DMS153 treated with DMSO at 0.1 percent for 48 hours (cell line): Measurements from ENCODE around the gene CHST8.

Experiments used
- DNase-seq: peaks from one replicate; lab custom pipeline; 2025; ENCODE audit not compliant: unreplicated experiment; lab: John Stamatoyannopoulos, UW

The CHST8 gene

DNA sequence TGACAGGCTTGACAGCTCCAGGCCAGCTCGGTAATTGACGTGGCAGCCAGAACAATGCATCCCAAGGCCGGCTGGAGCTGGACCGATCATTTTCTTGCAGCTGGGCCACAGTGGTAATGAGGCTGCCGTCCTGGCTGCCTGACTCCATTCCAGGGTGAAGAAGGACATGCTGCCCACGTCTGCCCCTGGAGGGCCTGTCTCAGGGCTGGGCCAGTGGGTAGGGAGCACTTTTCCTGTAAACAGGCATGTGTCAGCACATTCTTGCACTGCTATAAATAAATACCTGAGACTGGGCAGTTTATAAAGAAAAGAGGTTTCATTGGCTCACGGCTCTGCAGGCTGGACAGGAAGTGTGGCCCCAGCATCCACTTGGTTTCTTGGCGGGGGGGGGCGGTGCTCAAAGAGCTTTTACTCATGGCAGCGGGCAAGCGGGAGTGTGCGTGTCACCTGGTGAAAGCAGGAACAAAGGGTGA lies 136.8 kb downstream of the CHST8 start:
- no peak for DNase-seq

DNA sequence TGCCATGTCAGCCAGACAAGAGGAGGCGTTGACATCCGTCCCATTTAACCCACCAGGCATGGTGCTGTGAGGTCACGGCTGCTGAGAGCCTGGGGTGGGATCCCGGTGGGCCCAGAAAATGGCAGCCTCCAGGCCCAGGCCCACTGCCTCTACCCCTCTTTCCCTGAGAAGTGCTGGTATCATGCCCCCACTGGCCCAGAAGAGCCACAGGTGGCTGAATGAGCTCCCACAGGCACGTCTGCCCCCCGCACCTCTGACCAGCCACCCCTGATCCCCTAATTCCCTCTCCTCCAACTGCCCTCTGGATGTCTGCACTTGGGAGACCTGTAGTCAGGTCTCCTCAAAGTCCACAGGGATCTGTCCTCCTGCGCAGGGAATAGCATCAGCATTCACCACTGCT lies 137.6 kb downstream of the CHST8 start:
- DNase-seq = no peak

- DNase-seq = no peak
Observed at GRCh38 chr19:33763633-33764371, 142.0 kb downstream of the CHST8 start.

DNA sequence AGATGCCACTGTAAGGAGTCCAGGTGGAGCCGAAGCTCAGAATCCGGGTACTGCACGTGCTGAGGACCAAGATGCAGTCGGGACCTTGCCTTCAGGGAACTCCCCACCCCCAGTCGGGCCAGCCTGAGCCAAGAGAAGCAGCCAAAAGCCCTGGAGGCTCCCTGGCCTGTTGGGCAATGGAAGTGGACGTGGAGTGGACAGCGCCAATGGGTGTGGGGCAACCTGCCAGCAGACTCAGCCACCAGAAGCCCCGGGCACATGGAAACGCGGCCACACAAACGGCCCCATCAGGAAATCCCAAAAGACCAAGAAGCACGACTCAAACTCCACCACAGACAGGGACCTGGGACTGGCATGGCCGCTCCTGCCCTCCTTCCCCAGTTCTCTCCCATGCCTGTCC lies 144.9 kb downstream of the CHST8 start:
- DNase-seq = no peak

DNA sequence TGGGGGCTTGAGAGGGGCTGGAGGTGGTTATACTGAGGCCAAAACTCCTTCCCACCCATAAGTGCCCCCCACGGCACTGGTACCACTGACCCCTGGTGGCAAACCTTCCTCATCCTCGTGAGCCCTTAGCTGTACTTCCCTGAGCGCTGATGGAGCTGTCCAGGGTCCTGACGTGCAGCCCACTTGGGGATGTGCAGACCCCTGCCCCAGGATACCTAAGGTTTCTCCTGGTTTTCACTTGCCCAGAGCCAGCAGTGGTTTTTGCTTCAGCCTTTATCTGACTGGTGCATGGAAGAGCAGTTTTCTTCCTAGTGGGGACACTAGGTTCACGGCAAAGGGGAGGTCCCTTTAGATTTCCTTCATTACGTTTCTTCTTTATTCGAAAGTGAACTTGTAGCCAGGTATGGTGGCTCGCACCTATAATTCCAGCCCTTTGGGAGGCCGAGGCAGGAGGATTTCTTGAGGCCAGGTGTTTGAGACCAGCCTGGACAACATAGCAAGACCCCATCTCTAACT lies 146.2 kb downstream of the CHST8 start:
- DNase-seq = no peak

GRCh38 chr19:33769208-33769607 lies 147.5 kb downstream of the CHST8 start:
- DNase-seq = no peak

- DNase-seq = no peak
Observed at GRCh38 chr19:33770107-33770506, 148.4 kb downstream of the CHST8 start.

DNA sequence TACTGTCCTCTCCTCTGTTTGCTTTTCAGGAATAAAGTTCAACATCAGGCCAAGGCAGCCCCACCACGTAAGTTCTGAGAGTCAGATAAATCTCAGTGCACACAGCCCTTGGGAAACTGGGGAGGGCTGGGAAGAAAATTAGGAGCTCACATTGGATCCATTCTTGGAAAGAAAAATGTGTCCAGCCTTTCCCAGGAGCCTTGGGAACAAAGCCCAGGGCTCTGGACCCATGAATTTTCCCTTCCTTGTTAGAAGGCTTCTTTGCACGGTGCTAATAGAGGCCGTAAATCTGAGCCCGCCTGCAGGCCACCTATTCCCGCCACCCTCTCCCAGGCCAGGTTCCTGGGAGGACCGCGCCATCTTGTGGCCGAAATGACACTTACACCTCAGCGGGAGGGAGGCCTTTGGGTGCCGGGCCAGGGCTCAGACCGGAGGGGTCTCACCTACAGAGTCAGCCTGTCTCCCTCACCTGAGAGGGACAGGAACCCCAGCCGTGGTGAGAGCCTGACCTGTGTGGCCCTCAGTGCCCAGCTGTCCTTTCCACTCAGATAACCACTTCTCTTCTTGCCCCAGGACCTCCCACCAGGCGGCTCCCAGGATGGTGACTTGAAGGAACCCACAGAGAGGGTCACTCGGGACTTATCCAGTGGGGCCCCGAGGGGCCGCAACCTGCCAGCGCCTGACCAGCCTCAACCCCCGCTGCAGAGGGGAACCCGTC lies 149.8 kb downstream of the CHST8 start:
- DNase-seq = peak; percentile 63

GRCh38 chr19:33772102-33772857 lies 150.5 kb downstream of the CHST8 start:
- DNase-seq = no peak

GRCh38 chr19:33772858-33773180 lies 151.1 kb downstream of the CHST8 start:
- DNase-seq = no peak

DNA sequence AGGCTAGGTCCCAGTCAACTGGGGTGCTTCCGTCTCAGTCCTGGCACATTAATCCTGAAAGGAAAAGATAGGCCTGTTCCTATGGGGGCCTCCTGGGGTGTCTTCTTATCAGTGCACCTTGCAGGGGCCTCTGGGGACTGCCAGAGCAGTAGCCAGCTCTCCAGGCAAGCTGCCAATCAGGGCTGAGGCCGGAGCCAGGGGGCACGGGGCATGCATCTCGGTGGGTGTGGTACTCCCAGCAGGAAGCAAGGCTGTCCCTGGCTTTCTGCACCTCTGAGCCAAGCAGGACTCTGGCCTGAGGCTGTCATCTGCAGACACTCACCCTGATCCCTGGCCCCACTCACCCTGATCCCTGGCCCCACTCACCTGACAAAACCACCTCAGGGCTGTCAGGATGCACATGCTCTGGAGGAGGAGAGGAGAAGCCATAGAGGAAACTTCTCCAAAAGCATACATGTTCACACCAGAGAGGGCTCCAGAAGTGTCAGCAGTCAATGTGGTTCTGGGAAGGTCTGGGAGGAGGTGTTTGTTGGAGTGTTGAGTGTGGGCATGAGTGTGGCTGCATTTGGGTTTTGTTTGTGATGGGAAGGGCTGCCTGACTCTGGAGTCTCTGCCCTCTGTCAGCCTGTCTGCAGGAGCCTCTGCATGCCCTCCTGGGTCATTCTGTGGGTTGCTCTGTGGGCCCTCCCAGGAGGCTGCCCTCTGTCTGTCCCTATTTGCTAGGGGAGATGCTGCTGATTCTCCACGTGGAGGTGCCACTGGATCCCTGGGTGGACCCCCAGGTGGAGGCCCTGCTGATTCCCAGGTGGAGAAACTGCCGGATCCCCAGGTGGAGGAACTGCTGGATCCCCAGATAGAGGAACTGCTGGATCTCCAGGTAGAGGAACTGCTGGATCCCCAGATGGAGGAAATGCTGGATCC lies 152.2 kb downstream of the CHST8 start:
- no peak for DNase-seq

GRCh38 chr19:33774751-33775150 lies 153.0 kb downstream of the CHST8 start:
- DNase-seq = no peak

GRCh38 chr19:33775731-33776487 lies 154.2 kb downstream of the CHST8 start:
- no peak for DNase-seq

DNA sequence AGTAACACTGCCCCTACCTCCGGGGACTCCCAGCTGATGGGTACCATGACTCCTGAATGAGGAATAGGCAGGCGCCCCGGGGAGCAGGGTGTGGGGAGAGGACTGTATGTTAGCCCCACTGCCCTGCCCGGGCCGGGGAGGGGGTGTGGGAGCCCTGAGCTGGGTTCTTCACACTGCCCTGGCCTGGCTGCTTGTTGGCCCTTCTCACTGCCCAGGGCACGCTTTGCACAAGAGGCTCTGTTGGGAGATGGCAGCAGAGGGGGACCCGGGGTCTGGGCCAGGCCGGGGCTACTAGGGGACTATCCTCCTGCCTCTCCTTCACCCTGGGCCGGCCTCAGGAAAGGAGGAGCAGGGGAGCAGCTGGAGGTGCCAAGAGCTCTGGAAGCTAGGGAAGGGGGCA lies 155.6 kb downstream of the CHST8 start:
- no peak for DNase-seq

DNA sequence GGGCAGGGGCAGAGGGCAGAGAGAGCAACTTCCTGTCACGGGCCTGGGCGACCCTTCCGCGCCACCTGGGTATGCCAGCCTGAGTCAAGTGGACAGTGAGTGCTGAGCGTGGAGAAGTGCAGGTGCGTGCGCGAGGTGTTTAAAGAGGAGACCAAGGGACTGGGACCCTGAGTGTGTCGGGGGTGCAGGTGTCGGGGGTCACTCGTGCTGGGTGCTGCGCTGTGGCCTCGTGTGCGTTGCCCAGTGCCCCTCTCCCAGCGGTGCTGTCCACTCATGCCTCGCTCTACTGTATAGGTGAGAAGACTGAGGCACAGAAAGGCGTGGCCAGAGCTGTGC lies 156.0 kb downstream of the CHST8 start:
- DNase-seq = no peak

DNA sequence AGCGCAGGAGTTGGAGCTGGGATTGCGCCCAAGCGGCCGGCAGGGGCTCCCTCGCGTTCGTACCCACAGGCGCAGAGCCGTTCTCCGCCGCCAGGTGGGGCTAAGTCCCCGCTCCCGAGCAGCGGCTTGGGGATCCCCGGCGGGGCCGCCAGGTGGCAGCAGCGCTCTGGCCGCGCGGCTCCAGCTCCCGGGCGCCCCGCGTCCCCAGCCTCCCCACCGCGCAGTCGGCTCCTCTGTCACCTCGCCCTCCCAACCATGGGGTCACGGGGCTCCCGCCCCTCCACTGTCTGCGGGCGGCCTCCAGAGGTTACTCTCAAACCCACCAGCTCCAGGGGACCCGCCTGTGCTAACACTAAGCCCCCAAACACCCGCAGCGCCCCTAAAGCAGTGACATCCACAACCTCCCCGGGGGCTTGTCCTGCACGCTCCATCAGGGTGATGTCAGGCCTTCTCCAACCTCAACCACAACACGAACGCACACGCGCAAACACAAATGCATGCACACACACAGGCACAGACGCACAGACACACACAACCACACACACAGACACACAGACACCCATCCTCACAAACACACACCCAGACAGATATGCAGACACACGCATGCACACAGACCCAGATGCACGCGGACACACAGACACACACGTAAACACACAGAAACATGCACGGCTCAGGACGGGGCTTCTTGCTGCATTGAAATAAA lies 156.5 kb downstream of the CHST8 start:
- DNase-seq = peak; percentile 86

GRCh38 chr19:33779849-33780248 lies 158.1 kb downstream of the CHST8 start:
- DNase-seq = no peak

- no peak for DNase-seq
Observed at GRCh38 chr19:33780251-33780650, 158.5 kb downstream of the CHST8 start.

DNA sequence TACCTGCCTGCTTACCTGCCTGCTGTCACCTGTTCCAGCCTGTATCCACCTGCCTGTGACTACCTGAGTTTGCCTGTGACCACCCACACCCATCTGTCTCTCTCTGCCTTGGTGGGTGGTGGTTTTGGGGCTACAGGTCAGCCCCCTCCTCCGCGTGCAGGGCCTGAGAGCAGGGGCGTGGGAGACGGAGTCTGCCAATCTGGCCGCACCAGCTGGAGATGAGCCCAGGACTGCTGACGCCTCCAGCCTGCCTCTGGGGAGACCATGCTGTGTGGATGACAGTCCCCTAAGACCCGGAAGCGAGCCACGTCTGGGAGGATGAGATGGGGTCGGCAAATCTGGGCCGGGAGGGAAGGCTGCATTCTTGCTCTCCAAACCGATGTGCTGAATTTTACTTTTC lies 159.0 kb downstream of the CHST8 start:
- no peak for DNase-seq
